ENCODE data around the gene ILKAP. TPM values are rescaled to one million over a fixed set of nuclear protein-coding genes. Genes with fewer than 3 reads are reported as not detected.

Gene ILKAP
- total RNA-seq, 1 experiment from 2014 or later, result 53.4 TPM

GRCh38 chr2:238140721-238141540 is 62.6 kb downstream of the ILKAP start (continued):
- TF ChIP-seq ZNF274 (IDR thresholded peaks at IDR 0.05; ENCODE audit: low read depth, low read length), result no peak
- no peak for TF ChIP-seq RAD21 (IDR thresholded peaks at IDR 0.05; ENCODE audit: low read depth)
- TF ChIP-seq SRF (IDR thresholded peaks at IDR 0.05; ENCODE audit: low read depth), result no peak
- TF ChIP-seq SIN3A (IDR thresholded peaks at IDR 0.05; ENCODE audit: low read depth), result no peak
- TF ChIP-seq CTCF (IDR thresholded peaks at IDR 0.05 in 2 of 3, conservative IDR thresholded peaks at IDR 0.05 in 1 of 3; ENCODE audit: borderline replicate concordance in 1 of 3, insufficient read depth in 1 of 3, low read depth in 2 of 3, low read length in 2 of 3), result no peak
- no peak for TF ChIP-seq TCF7L2 (IDR thresholded peaks at IDR 0.05; ENCODE audit: borderline replicate concordance, extremely low read depth, insufficient read depth, insufficient read length)
- TF ChIP-seq JUND (IDR thresholded peaks at IDR 0.05), result no peak
- no peak for TF ChIP-seq ELF1 (IDR thresholded peaks at IDR 0.05; ENCODE audit: borderline replicate concordance, low read depth)

- ATAC-seq, result no peak
- no peak overlapping the region; a peak in 1 of 4 replicates for H3K4me3 ChIP-seq (replicated peaks in 1 of 2; ENCODE audit: low read depth in 1 of 2, low read length in 2 of 2)
- no peak for DNase-seq (ENCODE audit: low read depth, low spot score)
- intact Hi-C loops (cut with micrococcal nuclease), result no loop called here
- POLR2A ChIA-PET, result no interaction called here
- H3K36me3 ChIP-seq (ENCODE audit: control insufficient read depth in 1 of 2, insufficient read depth in 2 of 2, low read length in 2 of 2), result no peaks in the 10 kb centered on the region
- RAD21 ChIA-PET (ENCODE audit: low non-redundant PET in 1 of 2, low total read pairs in 2 of 2, uncharacterized antibody in 2 of 2, unreplicated experiment in 2 of 2), result no interaction called here
- H2AFZ ChIP-seq (ENCODE audit: low read depth, low read length, poor library complexity, severe bottlenecking), result no peak overlapping the region
- H4K20me1 ChIP-seq (ENCODE audit: insufficient read depth), result no peaks in the 10 kb centered on the region
- no peaks in the 10 kb centered on the region for H3K9me3 ChIP-seq (ENCODE audit: control insufficient read depth in 1 of 2, insufficient read depth in 1 of 2, low read depth in 1 of 2, low read length in 2 of 2)
- H3K4me2 ChIP-seq (ENCODE audit: low read length), result peak overlapping the region; percentile 52
- H3K79me2 ChIP-seq (ENCODE audit: insufficient read depth, low read length), result no peaks in the 10 kb centered on the region
- peaks cover 48 to 67% of the 10 kb centered on the region in 2 experiments for H3K4me1 ChIP-seq (ENCODE audit: control insufficient read depth in 1 of 2, insufficient read depth in 2 of 2, low read length in 2 of 2)
- no peak overlapping the region for H3K9ac ChIP-seq (ENCODE audit: low read length)
- H3K9me2 ChIP-seq (ENCODE audit: insufficient read depth), result no peaks in the 10 kb centered on the region
- BruUV-seq (replicated peaks), result no TSS peak
- no peak overlapping the region for H3K27ac ChIP-seq (ENCODE audit: low read depth, low read length)
- CTCF ChIA-PET, result interaction anchor here (1.3 kb wide), 1 partner anchor 274 kb away, joined by 3 read pairs; no protein-coding TSS in a partner anchor
- H3K27me3 ChIP-seq (ENCODE audit: insufficient read depth, low read length), result no peaks in the 10 kb centered on the region
- no peak for TF ChIP-seq EGR1 (IDR thresholded peaks at IDR 0.05; ENCODE audit: low read depth)
- TF ChIP-seq SIN3A (IDR thresholded peaks at IDR 0.05; ENCODE audit: low read depth), result no peak
- no peak for TF ChIP-seq ELF1 (IDR thresholded peaks at IDR 0.05; ENCODE audit: borderline replicate concordance, low read depth)
- no peak for TF ChIP-seq POLR2AphosphoS5 (IDR thresholded peaks at IDR 0.05; ENCODE audit: low read depth, low read length)
- TF ChIP-seq YY1 (IDR thresholded peaks at IDR 0.05; ENCODE audit: extremely low read depth, insufficient replicate concordance, low read depth, low read length), result no peak
- TF ChIP-seq TCF7L2 (IDR thresholded peaks at IDR 0.05; ENCODE audit: borderline replicate concordance, extremely low read depth, insufficient read depth, insufficient read length), result no peak
- TF ChIP-seq ATF3 (IDR thresholded peaks at IDR 0.05), result no peak
- TF ChIP-seq RAD21 (IDR thresholded peaks at IDR 0.05; ENCODE audit: low read depth), result no peak
- TF ChIP-seq EZH2 (IDR thresholded peaks at IDR 0.05), result no peak
- no peak for TF ChIP-seq REST (IDR thresholded peaks at IDR 0.05; ENCODE audit: low read depth)
- TF ChIP-seq CEBPB (IDR thresholded peaks at IDR 0.05; ENCODE audit: low read depth), result no peak
- no peak for TF ChIP-seq MAX (IDR thresholded peaks at IDR 0.05)
- no peak for TF ChIP-seq EZH2phosphoT487 (IDR thresholded peaks at IDR 0.05; ENCODE audit: borderline replicate concordance)
- no peak for TF ChIP-seq ZFX (IDR thresholded peaks at IDR 0.05)
- TF ChIP-seq SRF (IDR thresholded peaks at IDR 0.05; ENCODE audit: low read depth), result no peak
- no peak for TF ChIP-seq SP1 (IDR thresholded peaks at IDR 0.05; ENCODE audit: low read depth)
Observed at GRCh38 chr2:238140040-238140439, 63.5 kb downstream of the ILKAP start.
